HG02840 (cell line): ENCODE results near the gene KIRREL3.
"Not testable (repeated sequence)": the region's sequence is repeated elsewhere in the genome, so short reads cannot be mapped to it uniquely, and the experiment has no call there.

Experiments used
- ATAC-seq: cut with Tn5 transposase; IDR thresholded peaks from one replicate; pipeline ENCODE4 v1.9.1; 2021; ENCODE audit warnings: mild to moderate bottlenecking, moderate library complexity, moderate number of reproducible peaks; ENCODE audit not compliant: unreplicated experiment, low FRiP score

Gene KIRREL3

DNA sequence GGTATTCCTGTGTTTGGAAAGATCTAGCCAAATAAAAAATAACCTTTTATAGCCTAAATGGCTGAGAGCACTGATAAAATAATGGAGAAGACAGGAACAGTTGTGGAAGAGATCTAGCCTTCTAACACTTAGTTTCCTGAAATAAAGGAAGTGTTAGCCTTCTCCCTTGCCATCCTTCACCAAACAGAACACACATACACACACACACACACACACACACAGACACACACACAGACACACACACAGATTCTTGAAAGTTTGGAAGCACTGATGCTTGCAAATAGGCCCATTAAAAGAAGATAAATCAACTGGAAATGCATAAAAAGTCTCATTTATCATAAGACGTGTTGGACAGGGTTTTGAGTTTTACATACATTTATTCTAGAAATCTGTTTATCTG is 37.5 kb downstream of the KIRREL3 start:
- no peak for ATAC-seq

DNA sequence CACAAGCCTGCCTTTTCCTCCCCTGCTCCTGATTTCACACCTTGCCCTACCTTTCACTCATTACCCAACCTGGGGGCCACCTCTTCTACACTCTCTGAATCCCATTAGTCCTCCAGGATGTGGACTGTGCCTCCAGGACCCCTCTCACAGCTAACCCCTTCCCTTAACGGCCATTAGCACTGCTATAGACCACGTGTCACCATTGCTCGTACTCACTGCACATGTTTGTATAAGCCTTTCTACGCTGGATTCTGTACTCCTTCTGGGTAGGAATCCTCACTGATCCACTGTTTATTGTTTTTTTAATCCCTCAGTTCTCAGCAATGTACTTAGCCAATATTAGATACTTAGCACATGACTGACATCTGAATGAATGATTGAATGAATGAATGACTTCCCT is 40.9 kb downstream of the KIRREL3 start:
- no peak for ATAC-seq

DNA sequence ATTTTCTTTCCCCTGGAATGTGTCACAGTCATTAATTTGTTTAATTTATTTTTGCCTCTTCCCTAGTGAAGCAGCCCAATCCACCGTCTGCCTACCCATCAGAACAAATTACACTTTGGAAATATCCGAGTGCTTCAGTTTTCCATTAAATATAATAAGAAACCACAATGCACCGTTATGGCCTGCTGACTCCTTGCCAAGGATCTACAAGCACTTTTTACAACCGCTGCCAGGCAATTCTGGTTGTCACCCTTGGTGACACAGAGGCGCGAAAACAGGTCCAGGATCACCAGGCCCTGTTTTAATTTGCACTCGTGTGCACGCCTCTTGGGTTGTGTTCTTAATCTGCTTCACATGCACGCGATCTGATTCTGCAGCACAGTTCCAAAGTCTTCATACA is 43.9 kb downstream of the KIRREL3 start:
- no peak for ATAC-seq

DNA sequence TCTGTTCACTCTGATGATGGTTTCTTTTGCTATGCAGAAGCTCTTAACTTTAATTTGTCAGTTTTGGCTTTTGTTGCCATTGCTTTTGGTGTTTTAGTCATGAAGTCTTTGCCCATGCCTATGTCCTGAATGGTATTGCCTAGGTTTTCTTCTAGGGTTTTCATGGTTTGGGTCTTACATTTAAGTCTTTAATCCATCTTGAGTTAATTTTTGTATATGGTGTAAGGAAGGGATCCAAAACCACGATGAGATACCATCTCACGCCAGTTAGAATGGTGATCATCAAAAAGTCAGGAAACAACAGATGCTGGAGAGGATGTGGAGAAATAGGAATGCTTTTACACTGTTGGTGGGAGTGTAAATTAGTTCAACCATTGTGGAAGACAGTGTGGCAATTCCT is 48.0 kb downstream of the KIRREL3 start:
- not testable (repeated sequence) for ATAC-seq

DNA sequence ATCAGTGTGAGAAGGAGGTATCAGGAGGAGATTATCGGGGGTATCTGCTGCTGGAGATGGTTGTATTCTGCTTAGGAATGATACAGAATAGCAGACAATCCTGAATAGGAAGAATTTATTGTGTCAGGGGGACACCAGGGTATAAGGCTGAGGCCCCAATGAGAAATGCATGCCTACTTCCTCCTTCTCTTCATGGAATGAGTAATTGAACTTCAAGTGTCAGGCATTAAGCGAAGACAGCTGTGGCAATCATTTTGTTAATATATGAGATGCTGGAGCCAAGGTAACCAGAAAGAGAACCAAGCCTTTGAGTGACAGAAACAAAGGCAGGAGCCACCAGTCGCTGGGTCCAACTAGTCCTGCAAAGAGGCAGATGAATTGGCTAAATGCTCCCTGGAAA is 49.1 kb downstream of the KIRREL3 start:
- no peak for ATAC-seq

DNA sequence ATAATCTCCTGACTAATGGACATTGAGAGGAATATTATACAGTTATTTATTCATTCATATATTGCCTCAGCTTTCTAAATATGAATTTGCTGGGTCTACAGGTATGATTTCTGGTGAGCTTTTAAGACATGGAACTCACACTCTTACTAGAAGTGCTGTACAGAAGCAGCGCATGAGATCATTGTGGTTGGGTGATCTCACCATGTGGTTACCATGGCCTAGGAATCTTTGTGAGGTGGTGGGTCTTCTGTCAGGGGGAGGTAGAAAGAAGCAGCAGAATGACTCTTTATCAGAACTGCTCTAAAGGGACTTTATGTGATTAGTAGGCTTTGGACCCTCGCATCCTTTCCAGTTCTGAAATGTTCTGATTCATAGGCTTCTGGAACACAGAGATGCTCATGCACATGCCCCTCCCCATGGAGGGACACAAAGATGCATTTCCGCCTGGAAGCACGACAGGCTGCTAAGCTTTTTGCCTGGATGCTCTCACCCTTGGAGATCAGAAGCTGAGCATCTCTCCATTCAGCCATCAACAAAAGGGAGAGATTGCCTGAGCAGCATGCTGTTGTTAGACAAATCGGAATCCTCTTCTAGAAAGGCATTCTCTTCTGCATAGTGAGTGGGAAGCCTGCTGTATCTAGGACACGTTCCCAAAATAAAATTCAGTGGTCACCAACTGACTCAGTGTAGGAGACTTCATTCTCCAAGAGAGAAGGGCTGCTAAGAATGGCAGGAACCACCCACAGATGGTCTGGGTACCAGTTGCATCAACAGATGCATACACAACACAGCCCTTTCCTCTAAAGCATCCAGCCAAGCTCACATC is 51.3 kb downstream of the KIRREL3 start:
- ATAC-seq, result no peak

DNA sequence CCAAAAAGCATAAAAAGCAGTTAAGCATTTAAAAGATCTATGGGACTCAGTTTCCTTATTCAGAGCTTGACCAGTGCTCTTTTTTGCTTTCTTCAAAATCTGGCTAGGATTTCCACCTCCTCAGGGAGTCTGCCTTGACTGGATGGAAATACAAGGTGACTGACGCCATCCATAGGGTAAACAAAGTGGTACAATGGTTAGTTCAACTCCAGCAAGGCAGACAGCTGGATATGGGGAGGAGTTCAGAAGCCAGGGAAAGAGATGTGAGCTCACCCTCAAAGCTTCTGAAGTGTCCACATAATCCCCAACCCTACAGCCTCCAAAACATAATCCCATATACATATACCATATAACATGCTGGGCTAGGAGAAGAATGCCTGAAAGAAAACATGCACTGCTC is 52.0 kb downstream of the KIRREL3 start:
- no peak for ATAC-seq

DNA sequence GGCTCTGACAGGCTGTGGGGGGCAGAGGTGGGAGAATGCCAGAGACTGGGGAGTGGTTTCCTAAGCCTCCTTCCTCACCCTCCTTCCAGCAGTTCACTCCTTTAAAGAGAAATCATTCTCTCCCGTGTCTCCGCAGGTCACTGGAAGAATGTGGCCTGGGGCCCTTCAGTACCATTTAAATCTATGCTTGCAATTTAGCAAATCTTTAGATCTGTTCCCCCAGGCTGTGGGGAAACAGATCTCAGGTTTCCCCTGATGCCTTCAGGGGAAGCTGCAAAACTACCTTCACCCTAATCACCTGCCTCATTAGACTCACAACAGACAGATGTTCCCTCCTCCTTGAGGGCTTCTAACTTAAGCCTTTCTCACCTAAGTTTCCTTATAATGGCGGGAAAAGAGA is 55.3 kb downstream of the KIRREL3 start:
- no peak for ATAC-seq

DNA sequence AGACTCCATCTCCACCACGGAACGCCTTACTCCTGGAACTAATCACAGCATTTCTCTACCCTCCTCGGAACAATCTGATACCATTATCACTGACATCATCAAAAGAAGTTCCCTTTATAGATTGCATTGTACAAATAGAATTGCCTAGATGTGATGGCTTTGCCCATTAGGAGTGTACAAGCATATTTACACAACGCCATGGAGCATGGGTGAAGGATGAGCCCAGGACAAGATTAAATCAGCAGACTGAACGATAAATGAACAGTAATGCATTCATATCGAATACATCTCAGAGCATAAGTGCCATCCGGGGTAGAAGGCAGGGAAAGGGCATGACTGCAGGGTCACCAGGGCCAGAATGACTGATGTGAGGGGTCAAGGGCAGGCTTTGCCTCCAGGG is 57.3 kb downstream of the KIRREL3 start:
- no peak for ATAC-seq

DNA sequence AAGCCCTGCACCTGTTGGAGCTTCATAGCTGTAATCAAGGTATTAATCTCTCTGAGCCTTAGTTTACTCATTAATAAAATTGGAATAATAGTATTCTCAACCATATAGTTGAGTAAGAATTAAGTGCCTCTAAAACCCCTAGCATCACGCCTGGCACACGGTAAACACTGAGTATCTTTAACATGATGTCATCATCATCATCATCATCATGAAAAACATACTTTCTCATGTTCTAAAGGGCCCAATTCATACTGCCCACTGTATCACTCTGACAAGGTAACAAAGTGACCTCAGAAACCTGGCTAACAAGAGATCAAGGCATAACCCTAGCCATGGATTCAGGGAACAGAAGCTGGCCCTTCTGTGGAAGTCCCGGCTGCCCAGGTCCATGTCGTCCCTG is 58.4 kb downstream of the KIRREL3 start:
- ATAC-seq, result no peak

DNA sequence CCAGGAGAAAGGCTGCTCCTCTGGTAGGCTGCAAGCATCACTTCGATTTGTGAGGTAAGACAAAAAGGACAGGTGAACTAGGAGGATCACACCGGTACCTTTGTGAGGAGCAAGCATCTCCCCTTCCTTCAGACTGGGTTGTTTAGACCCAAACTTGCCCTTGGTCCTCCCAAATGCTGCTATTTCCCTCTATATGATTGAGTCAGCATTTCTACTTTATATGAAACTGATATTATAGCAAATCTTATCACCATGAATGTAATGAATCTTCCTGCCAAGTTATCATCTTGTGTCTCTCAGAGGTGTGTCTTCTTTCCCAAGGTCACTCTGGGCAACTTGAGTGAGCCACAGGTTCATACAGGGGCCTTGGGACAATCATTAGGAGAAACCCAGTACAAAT is 61.0 kb downstream of the KIRREL3 start:
- ATAC-seq, result no peak

DNA sequence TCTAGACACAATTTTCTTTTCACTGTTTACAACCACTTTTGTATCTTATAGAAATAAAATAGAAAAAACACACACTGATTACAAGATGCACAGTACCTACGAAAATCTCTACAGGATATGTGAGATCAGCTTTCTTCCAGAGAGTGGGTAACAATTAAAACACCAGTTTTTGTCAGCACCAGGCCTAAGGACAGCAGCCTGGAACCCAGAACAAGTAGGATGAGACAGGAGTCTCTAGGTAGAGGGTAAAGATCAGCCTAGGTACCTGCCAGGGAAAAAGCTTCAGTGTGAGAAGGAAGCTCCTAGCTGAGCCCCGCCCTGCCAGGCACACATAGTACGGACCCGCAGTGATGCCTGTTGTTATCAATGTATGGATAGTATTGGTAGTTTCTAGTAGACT is 61.9 kb downstream of the KIRREL3 start:
- ATAC-seq, result no peak

DNA sequence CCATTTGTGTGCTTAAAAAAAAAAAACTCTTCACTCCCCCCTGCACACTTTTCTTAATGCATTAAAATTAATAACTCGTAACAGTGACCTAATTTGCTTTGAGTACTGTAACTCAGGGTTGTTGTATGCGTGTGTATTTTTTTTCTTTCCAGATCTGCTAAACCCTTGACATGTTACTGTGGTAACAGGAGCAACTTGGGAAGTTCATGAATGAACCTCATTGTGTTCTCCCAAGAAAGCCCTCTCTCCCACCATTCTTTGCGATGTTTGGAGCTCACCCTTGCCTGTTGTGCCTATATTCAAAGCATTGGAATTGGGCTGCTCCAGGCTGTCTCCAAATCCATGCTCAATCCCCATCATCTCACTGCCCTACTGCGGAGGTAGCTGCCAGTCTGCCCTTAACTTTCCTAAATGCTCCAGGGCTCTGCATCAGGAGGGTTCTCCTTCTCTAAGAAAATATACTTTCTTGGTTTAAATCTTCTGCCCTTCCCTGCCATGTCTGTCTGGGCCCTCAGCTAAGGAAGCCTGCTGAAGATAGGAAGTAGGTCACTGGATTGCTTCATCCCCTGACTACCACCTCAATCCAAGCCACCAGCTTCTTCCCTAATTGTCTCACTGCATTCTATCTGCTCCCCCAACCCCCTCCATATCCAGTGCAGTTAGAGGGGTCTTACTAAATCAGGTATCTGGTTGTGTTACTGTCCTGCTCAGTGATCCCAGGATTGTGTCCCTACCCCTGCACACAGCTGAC is 70.3 kb downstream of the KIRREL3 start:
- ATAC-seq, result no peak

DNA sequence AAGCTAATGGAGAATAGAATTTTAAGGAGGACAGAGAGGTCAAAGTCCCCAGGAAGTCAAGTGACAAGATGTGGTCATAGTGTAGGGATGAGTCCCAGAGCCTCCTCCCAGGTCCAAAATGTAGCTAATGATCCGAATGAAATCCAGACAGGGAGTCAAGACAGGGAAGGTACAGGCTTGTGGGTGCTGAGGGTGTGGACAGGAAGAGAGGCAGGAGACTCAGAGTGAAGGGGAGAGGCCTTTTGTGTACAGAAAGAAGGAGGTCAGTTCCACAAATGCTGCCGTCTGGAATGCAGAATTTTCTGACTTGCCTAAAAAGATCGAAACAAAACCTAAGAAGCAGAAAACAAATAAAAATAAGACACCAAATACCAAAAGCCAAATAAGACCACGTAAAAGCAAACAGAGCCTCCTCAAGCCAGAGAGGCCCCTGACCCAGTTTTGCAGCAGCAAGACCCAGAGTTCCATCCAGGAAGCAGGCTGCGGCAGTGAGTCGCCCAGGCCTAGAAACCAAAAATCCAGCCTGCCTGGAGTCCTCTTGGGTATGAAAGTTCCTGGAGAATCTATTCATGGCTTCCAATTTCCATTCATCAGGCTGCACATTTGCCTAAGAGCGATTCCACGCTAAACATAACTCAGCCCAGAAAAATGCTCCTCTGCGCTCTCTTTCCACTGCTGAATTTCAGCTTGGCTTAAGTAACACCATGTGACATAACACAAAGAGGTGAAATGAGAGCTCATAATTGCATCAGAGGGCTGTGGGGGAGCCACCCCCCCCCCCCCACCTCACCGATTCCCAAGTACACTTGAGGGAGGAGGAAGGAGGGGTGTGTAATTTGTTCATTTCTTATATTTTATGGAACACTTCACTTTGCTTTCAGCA is 71.2 kb downstream of the KIRREL3 start:
- ATAC-seq, result no peak

DNA sequence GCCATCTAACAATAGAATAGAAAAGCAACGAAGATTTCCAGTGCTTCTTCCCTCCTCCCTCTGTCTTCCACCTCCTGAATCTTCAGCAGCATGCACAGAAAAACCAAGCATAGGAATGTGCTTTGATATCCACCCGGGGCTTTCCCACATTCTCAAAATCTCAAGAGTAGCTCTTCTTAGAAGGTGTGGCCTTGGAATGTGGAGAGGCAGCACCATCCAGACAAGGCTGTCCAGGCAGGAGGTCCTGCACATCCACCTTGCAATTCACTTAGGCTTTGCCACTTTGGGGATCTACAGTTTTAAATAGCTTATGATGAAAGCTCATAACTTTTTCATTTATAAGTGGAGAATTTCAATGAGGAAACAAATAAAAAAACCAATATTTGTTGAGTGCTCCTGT is 72.9 kb downstream of the KIRREL3 start:
- ATAC-seq, result no peak

DNA sequence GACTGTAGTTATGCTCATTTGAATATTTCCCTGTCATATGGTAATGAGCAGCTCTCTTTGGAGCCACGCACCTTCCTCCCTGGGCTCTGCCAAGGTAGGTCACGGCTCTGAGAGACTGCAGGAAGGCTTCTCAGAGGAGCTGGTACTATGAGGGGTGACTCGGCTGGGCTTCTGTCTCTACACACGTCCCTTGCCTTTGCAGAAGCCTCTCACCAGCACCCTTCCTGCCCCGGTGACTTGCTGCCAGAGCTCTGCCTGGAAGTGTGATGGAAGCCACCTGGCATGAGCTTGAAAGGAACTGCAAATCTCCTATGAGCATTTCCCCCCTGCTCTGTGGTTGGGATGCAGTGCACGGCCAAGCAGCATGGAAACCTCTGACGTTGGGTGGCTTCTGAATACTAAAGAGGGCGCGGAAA is 74.2 kb downstream of the KIRREL3 start:
- no peak for ATAC-seq

DNA sequence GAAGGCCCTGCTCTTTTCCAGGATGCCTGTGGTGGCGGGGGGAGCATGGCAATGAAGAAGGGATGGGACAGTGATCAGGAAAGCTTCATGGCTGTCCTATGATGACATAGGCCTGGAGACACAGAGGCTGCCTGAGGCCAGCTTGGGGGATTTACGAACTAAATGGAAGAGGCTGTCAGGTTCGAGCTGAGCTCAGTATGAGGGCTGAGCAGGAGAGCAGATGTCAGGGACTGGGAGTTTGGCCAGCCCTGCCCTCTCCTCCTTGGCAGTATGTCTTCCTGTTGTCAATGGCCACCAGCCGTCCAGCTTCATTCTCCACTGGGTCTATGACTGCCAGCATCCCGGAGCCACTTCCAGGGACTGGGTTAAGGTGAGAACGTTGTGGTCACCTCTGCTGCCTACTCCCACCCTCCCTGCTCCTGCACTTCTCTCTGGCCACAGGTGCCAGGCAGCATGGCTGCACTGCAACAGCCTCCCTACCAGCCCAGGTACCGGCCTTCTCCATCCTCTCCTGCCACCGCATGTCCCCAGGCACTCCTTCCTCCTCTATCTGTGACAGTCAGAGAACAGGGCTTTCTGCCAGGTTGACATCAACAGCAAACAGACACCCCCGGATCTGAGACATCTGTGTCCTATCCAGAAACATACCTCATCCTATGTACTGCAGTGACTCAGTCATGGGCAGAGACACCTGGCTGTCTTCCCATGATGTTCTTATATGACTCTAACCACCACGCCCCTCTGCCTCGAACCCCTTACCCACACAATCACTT is 75.1 kb downstream of the KIRREL3 start:
- no peak for ATAC-seq

DNA sequence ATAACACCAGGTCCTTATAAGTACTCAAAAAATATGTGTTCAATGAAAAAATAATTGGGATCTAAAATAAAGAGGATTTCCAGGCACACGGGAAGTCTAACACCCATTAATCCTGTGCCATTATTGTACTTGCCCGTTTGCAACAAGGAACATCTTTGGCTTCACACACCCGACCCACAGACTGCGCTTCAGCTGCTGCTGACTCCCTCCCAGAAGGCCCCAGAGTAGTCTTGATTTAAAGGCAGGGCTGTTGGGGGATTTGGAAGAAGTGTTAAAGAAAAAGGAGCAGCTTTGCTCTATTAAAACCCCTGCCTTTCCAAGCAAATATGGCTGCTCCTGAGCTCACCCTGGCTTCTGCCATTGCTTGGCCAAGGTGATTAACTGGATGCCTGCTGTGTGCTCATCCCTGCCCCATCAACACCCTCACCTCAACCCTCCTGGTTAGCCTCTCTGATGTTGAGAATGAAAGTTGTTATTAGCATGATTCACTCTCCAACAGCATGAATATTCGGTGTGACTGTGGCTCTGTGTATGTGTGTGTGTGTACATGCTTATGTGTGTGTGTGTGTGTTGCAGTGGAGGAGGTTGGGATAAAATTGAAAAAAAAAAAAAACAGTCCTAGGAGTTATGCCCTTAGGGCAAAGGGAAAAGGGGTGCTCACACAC is 76.1 kb downstream of the KIRREL3 start:
- ATAC-seq, result no peak

DNA sequence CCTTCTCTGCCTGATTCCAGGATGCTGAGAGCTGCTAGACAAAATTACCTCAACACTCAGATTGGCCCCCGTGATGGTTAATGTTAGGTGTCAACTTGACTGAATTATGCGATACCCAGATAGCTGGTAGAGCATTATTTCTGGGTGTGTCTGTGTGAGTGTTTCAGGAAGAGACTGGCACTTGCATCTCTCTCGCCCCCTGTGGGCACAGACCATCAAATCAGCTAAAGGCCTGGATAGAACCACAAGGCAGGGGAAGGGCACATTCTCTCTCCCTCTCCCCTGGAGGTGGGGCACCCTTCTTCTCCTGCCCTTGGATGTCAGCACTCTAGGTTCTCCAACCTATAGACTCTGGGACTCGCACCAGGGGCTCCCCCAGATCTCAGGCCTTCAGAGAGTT is 79.7 kb downstream of the KIRREL3 start:
- no peak for ATAC-seq
